NCI-H748 (cell line): ENCODE results near the gene SH3GL3.

ENCODE experiments used
- DNase-seq: peaks from one replicate; lab custom pipeline; 2025; ENCODE audit not compliant: unreplicated experiment; lab: John Stamatoyannopoulos, UW

The SH3GL3 gene

GRCh38 chr15:83462026-83462425 is 14.9 kb downstream of the SH3GL3 start:
- no peak for DNase-seq

- no peak for DNase-seq
Observed at GRCh38 chr15:83462953-83463433, 15.9 kb downstream of the SH3GL3 start.

GRCh38 chr15:83470887-83471286 is 23.7 kb downstream of the SH3GL3 start:
- DNase-seq, result no peak

GRCh38 chr15:83471307-83471866 is 24.2 kb downstream of the SH3GL3 start:
- DNase-seq, result no peak

- DNase-seq, result no peak
Observed at GRCh38 chr15:83472151-83472550, 25.0 kb downstream of the SH3GL3 start.

GRCh38 chr15:83472797-83473196 is 25.7 kb downstream of the SH3GL3 start:
- no peak for DNase-seq

- no peak for DNase-seq
Observed at GRCh38 chr15:83474578-83474977, 27.4 kb downstream of the SH3GL3 start.

- no peak for DNase-seq
Observed at GRCh38 chr15:83475551-83475950, 28.4 kb downstream of the SH3GL3 start.

- DNase-seq, result no peak
Observed at GRCh38 chr15:83476066-83476465, 28.9 kb downstream of the SH3GL3 start.

- no peak for DNase-seq
Observed at GRCh38 chr15:83476708-83477107, 29.6 kb downstream of the SH3GL3 start.

GRCh38 chr15:83477172-83477807 is 30.1 kb downstream of the SH3GL3 start:
- DNase-seq, result no peak

- DNase-seq, result no peak
Observed at GRCh38 chr15:83477808-83478537, 30.8 kb downstream of the SH3GL3 start.

GRCh38 chr15:83483612-83484011 is 36.5 kb downstream of the SH3GL3 start:
- DNase-seq, result no peak

- no peak for DNase-seq
Observed at GRCh38 chr15:83484636-83485035, 37.5 kb downstream of the SH3GL3 start.

- no peak for DNase-seq
Observed at GRCh38 chr15:83486363-83486762, 39.2 kb downstream of the SH3GL3 start.

GRCh38 chr15:83487519-83487918 is 40.4 kb downstream of the SH3GL3 start:
- DNase-seq, result no peak

- DNase-seq, result no peak
Observed at GRCh38 chr15:83489690-83490089, 42.5 kb downstream of the SH3GL3 start.

GRCh38 chr15:83491486-83491885 is 44.3 kb downstream of the SH3GL3 start:
- no peak for DNase-seq

- no peak for DNase-seq
Observed at GRCh38 chr15:83496766-83497165, 49.6 kb downstream of the SH3GL3 start.

- no peak for DNase-seq
Observed at GRCh38 chr15:83498374-83498773, 51.2 kb downstream of the SH3GL3 start.

- DNase-seq, result no peak
Observed at GRCh38 chr15:83498801-83499200, 51.7 kb downstream of the SH3GL3 start.

- no peak for DNase-seq
Observed at GRCh38 chr15:83499476-83499875, 52.3 kb downstream of the SH3GL3 start.
